Measurements from ENCODE around the gene PACRG.
A peak's percentile ranks its signal among the peaks of the same experiment; 100 is the strongest.

The PACRG gene

DNA sequence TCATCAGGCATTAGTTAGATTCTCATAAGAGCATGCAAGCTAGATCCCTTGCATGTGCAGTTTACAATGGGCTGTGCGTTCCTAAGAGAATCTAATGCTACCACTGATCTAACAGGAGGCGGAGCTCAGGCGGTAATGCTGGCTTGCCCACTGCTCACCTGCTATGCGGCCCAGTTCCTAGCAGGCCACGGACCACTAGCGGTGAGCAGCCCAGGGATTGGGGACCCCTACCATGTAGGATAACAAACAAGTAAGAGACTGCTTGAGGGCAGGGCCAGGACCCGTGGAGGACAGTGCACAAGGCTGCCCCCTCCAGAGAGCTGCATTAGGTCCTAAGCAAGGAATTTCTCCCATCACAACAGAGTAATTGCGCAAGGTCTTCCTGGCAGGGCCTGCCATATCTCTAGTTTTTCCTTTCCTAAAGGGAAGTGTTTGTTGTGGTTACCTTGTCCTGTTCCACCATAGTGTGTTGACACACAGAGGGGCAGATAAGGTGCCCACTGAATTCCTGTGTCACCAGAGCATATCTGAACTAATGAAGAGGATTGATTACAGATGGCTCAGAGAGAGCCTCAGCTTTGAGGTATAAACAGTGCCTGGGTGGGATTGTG lies 58.0 kb downstream of the PACRG start:
- WGBS (ENCODE audit: extremely low coverage, insufficient coverage, low lambda C conversion rate): no CpG with 5 or more reads among the region's 8 CpGs
- no peak overlapping the region for H2BK120ac ChIP-seq (ENCODE audit: low read depth, low read length)
- H3K4ac ChIP-seq (ENCODE audit: low read depth, low read length): no peak overlapping the region
- H3K79me1 ChIP-seq (ENCODE audit: low read length): no peaks in the 10 kb centered on the region
- H2BK5ac ChIP-seq (ENCODE audit: low read length): no peak overlapping the region
- no peak overlapping the region for H3K9ac ChIP-seq (ENCODE audit: low read length)
- H3K23ac ChIP-seq (ENCODE audit: low read length): no peak overlapping the region
- DNase-seq: peak; percentile 43
- no peaks in the 10 kb centered on the region for H3K27me3 ChIP-seq (ENCODE audit: insufficient read depth, low read length, poor library complexity)
- no peak overlapping the region for H3K27ac ChIP-seq (ENCODE audit: low read depth, low read length)
- H3K56ac ChIP-seq (ENCODE audit: low read length): no peak overlapping the region
- H3K4me3 ChIP-seq (ENCODE audit: low read length): no peak overlapping the region
- H3K18ac ChIP-seq (ENCODE audit: low read length): no peak overlapping the region
- no peak overlapping the region for H2AK5ac ChIP-seq (ENCODE audit: low read length)
- no peaks in the 10 kb centered on the region for H3K79me2 ChIP-seq (ENCODE audit: control insufficient read depth, insufficient read depth, low read length)
- H4K5ac ChIP-seq (ENCODE audit: low read length): no peak overlapping the region
- no peak overlapping the region for H4K8ac ChIP-seq (ENCODE audit: low read depth, low read length)
- no peaks in the 10 kb centered on the region for H3K4me1 ChIP-seq (ENCODE audit: control insufficient read depth, low read depth, low read length)
- H2BK15ac ChIP-seq (replicated peaks; ENCODE audit: low read depth): no peak overlapping the region
- no peak overlapping the region for H3K4me2 ChIP-seq (ENCODE audit: low read length)
- no peaks in the 10 kb centered on the region for H3K36me3 ChIP-seq (ENCODE audit: control insufficient read depth, insufficient read depth, low read length)

DNA sequence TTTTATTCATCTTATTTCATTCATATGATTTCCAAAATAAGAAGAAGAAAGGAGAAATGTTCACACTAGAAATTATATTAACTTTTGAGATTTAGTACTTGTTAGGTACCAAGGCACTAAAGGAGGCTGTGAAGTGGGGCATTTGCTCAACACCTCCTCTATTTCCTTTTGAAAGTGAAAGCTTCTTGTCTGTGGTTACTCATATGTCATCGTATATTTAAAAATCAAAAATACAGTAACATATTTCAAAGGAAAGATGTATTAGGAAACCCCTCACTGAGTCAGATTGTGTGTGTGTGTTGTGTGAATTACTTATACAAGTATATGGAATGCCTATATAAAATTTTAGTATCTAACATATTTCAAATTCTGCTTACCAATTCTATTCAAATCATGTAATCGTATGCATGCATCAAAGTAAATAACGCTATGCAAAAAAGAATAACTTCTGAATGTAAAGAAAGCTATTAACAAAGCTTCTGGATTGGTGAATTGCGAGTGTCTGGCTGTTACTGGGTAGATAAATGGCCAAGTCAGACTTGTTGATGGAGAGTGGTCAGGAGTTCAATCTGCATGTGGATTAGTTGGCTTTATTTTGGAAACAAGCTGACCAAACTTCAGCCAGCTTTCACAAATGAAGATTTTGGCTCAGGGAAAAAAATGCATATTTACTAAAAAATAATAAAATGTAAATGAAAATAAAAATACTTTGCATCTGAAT lies 70.9 kb downstream of the PACRG start:
- H3K4me1 ChIP-seq (ENCODE audit: control insufficient read depth, low read depth, low read length): no peaks in the 10 kb centered on the region
- no peaks in the 10 kb centered on the region for H3K79me1 ChIP-seq (ENCODE audit: low read length)
- H3K4me3 ChIP-seq (ENCODE audit: low read length): no peak overlapping the region
- H2BK15ac ChIP-seq (replicated peaks; ENCODE audit: low read depth): no peak overlapping the region
- no peak overlapping the region for H4K5ac ChIP-seq (ENCODE audit: low read length)
- no peak overlapping the region for H3K4ac ChIP-seq (ENCODE audit: low read depth, low read length)
- no peak overlapping the region for H3K23ac ChIP-seq (ENCODE audit: low read length)
- no peak overlapping the region for H2BK120ac ChIP-seq (ENCODE audit: low read depth, low read length)
- DNase-seq: no peak
- H3K9ac ChIP-seq (ENCODE audit: low read length): no peak overlapping the region
- no peak overlapping the region for H2BK5ac ChIP-seq (ENCODE audit: low read length)
- no peaks in the 10 kb centered on the region for H3K79me2 ChIP-seq (ENCODE audit: control insufficient read depth, insufficient read depth, low read length)
- H3K18ac ChIP-seq (ENCODE audit: low read length): no peak overlapping the region
- no peak overlapping the region for H2AK5ac ChIP-seq (ENCODE audit: low read length)
- no peaks in the 10 kb centered on the region for H3K36me3 ChIP-seq (ENCODE audit: control insufficient read depth, insufficient read depth, low read length)
- H3K27me3 ChIP-seq (ENCODE audit: insufficient read depth, low read length, poor library complexity): no peaks in the 10 kb centered on the region
- WGBS (ENCODE audit: extremely low coverage, insufficient coverage, low lambda C conversion rate): no CpG with 5 or more reads among the region's 4 CpGs
- H3K56ac ChIP-seq (ENCODE audit: low read length): no peak overlapping the region
- no peak overlapping the region for H3K27ac ChIP-seq (ENCODE audit: low read depth, low read length)
- no peak overlapping the region for H4K8ac ChIP-seq (ENCODE audit: low read depth, low read length)
- H3K4me2 ChIP-seq (ENCODE audit: low read length): no peak overlapping the region

DNA sequence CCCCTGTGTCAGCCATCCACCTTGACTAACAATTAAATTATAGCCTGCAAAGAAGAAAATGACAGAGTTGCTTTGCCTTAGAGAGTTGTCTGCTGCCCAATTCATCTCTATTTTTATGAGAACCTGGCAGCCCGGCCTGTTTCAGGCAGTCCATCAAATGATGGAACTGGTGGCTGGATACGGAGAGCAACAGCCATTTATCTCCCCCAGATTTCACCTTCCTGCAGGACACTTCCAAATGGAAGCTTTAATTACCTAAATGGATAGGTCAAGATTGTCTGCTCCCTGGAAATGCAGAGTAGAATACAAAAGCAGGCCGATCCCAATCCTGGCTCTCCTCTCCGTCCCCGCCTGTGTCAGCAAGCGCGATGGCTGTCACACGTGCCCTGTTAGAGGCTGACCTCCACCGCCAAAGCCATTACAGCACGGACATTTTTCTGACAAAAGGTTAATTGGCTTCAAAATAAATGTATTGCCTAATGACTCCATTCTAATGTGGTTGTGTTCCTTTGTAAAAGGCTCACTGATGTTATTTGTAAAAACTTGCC lies 86.7 kb downstream of the PACRG start:
- Histone ChIP-seq H3K4me1 (ENCODE audit: control insufficient read depth, low read depth, low read length) (no peaks in the 10 kb centered on the region), H4K5ac (ENCODE audit: low read length) (no peak overlapping the region), H3K79me1 (ENCODE audit: low read length) (no peaks in the 10 kb centered on the region), H3K4ac (ENCODE audit: low read depth, low read length) (no peak overlapping the region), H3K56ac (ENCODE audit: low read length) (no peak overlapping the region), H2BK5ac (ENCODE audit: low read length) (no peak overlapping the region), H3K36me3 (ENCODE audit: control insufficient read depth, insufficient read depth, low read length) (no peaks in the 10 kb centered on the region), H3K27me3 (ENCODE audit: insufficient read depth, low read length, poor library complexity) (no peaks in the 10 kb centered on the region), H3K4me2 (ENCODE audit: low read length) (no peak overlapping the region), H3K4me3 (ENCODE audit: low read length) (no peak overlapping the region), H3K79me2 (ENCODE audit: control insufficient read depth, insufficient read depth, low read length) (no peaks in the 10 kb centered on the region), H3K9ac (ENCODE audit: low read length) (no peak overlapping the region), H3K23ac (ENCODE audit: low read length) (no peak overlapping the region), H2BK15ac (replicated peaks; ENCODE audit: low read depth) (no peak overlapping the region), H3K18ac (ENCODE audit: low read length) (no peak overlapping the region), H3K27ac (ENCODE audit: low read depth, low read length) (no peak overlapping the region), H2AK5ac (ENCODE audit: low read length) (no peak overlapping the region), H2BK120ac (ENCODE audit: low read depth, low read length) (no peak overlapping the region), H4K8ac (ENCODE audit: low read depth, low read length) (no peak overlapping the region)
- DNase-seq: no peak
- no CpG with 5 or more reads among the region's 10 CpGs for WGBS (ENCODE audit: extremely low coverage, insufficient coverage, low lambda C conversion rate)

DNA sequence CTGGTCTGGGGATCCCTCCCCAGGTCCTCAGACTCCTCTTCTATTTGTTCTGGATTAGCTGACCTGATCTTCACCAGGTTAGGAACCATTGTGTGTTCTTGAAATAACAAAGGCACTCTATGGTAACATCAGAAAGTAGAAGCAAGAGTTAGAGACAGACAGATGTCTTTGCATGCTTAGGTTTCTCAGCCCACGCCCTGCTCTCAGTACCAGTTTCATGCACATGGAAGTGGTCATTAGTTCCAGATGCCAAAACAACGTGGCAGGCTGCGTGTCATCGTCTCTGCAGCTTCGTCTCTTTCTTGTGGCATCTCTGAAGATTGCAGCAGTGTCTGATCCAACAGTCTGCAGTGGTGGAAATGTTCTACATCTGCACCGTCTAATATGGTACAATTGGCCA lies 89.4 kb downstream of the PACRG start:
- H3K27me3 ChIP-seq (ENCODE audit: insufficient read depth, low read length, poor library complexity): no peaks in the 10 kb centered on the region
- H3K79me1 ChIP-seq (ENCODE audit: low read length): no peaks in the 10 kb centered on the region
- no peak for DNase-seq
- no CpG with 5 or more reads among the region's 6 CpGs for WGBS (ENCODE audit: extremely low coverage, insufficient coverage, low lambda C conversion rate)
- H3K56ac ChIP-seq (ENCODE audit: low read length): no peak overlapping the region
- H2BK15ac ChIP-seq (replicated peaks; ENCODE audit: low read depth): no peak overlapping the region
- no peak overlapping the region for H3K4me2 ChIP-seq (ENCODE audit: low read length)
- H3K4me3 ChIP-seq (ENCODE audit: low read length): no peak overlapping the region
- H3K4me1 ChIP-seq (ENCODE audit: control insufficient read depth, low read depth, low read length): no peaks in the 10 kb centered on the region
- no peak overlapping the region for H3K4ac ChIP-seq (ENCODE audit: low read depth, low read length)
- no peak overlapping the region for H4K8ac ChIP-seq (ENCODE audit: low read depth, low read length)
- no peak overlapping the region for H4K5ac ChIP-seq (ENCODE audit: low read length)
- H3K23ac ChIP-seq (ENCODE audit: low read length): no peak overlapping the region
- no peaks in the 10 kb centered on the region for H3K79me2 ChIP-seq (ENCODE audit: control insufficient read depth, insufficient read depth, low read length)
- H2AK5ac ChIP-seq (ENCODE audit: low read length): no peak overlapping the region
- H3K27ac ChIP-seq (ENCODE audit: low read depth, low read length): no peak overlapping the region
- H2BK120ac ChIP-seq (ENCODE audit: low read depth, low read length): no peak overlapping the region
- H3K18ac ChIP-seq (ENCODE audit: low read length): no peak overlapping the region
- H3K9ac ChIP-seq (ENCODE audit: low read length): no peak overlapping the region
- H2BK5ac ChIP-seq (ENCODE audit: low read length): no peak overlapping the region
- H3K36me3 ChIP-seq (ENCODE audit: control insufficient read depth, insufficient read depth, low read length): no peaks in the 10 kb centered on the region

DNA sequence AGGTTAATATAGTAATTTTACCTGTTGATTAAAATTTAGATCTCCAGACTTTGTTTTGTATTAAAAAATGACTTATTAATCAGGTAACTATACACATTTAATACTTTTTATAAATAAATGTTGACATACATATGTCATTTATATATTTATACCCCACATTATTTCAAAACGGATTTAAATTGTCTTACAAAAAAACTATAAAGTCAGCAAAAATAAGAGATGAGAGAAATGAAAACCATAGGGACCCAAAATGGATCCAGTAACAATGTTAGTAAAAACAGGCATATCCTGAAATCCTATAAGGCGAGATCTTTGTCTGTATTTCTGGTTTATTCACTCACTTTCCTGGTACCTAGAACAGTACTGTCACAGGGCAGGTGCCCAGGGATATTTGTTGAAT lies 91.5 kb downstream of the PACRG start:
- H3K4me1 ChIP-seq (ENCODE audit: control insufficient read depth, low read depth, low read length): no peaks in the 10 kb centered on the region
- no peak overlapping the region for H4K8ac ChIP-seq (ENCODE audit: low read depth, low read length)
- H3K4me3 ChIP-seq (ENCODE audit: low read length): no peak overlapping the region
- H3K9ac ChIP-seq (ENCODE audit: low read length): no peak overlapping the region
- no peak overlapping the region for H2BK15ac ChIP-seq (replicated peaks; ENCODE audit: low read depth)
- no peak overlapping the region for H3K4ac ChIP-seq (ENCODE audit: low read depth, low read length)
- no peak overlapping the region for H3K18ac ChIP-seq (ENCODE audit: low read length)
- H3K27ac ChIP-seq (ENCODE audit: low read depth, low read length): no peak overlapping the region
- no peak for DNase-seq
- no peak overlapping the region for H2BK5ac ChIP-seq (ENCODE audit: low read length)
- no peak overlapping the region for H3K4me2 ChIP-seq (ENCODE audit: low read length)
- no peaks in the 10 kb centered on the region for H3K36me3 ChIP-seq (ENCODE audit: control insufficient read depth, insufficient read depth, low read length)
- no peak overlapping the region for H2BK120ac ChIP-seq (ENCODE audit: low read depth, low read length)
- H3K23ac ChIP-seq (ENCODE audit: low read length): no peak overlapping the region
- WGBS (ENCODE audit: extremely low coverage, insufficient coverage, low lambda C conversion rate): no CpG with 5 or more reads among the region's 2 CpGs
- no peaks in the 10 kb centered on the region for H3K79me1 ChIP-seq (ENCODE audit: low read length)
- H3K56ac ChIP-seq (ENCODE audit: low read length): no peak overlapping the region
- H4K5ac ChIP-seq (ENCODE audit: low read length): no peak overlapping the region
- H2AK5ac ChIP-seq (ENCODE audit: low read length): no peak overlapping the region
- no peaks in the 10 kb centered on the region for H3K27me3 ChIP-seq (ENCODE audit: insufficient read depth, low read length, poor library complexity)
- H3K79me2 ChIP-seq (ENCODE audit: control insufficient read depth, insufficient read depth, low read length): no peaks in the 10 kb centered on the region

Data from mesendoderm (in vitro differentiated cells).